ENCODE results near the gene BRIP1.
"Not testable (repeated sequence)": the region's sequence is repeated elsewhere in the genome, so short reads cannot be mapped to it uniquely, and the experiment has no call there.

BRIP1 gene

GRCh38 chr17:61668486-61668885 lies 194.8 kb downstream of the BRIP1 start:
- no peak for DNase-seq

- not testable (repeated sequence) for DNase-seq
These were observed 196.8 kb downstream of the BRIP1 start for GRCh38 chr17:61666406-61667088.

GRCh38 chr17:61663310-61663709 lies 200.0 kb downstream of the BRIP1 start:
- no peak for DNase-seq

GRCh38 chr17:61662741-61663140 lies 200.6 kb downstream of the BRIP1 start:
- DNase-seq: no peak

- DNase-seq: no peak
These were observed 201.1 kb downstream of the BRIP1 start for GRCh38 chr17:61662186-61662585.

GRCh38 chr17:61660746-61661485 lies 202.4 kb downstream of the BRIP1 start:
- no peak for DNase-seq

- DNase-seq: no peak
These were observed 203.9 kb downstream of the BRIP1 start for GRCh38 chr17:61659437-61659836.

- DNase-seq: no peak
These were observed 205.1 kb downstream of the BRIP1 start for GRCh38 chr17:61658183-61658582.

GRCh38 chr17:61657338-61657737 lies 206.0 kb downstream of the BRIP1 start:
- no peak for DNase-seq

GRCh38 chr17:61656721-61657217 lies 206.6 kb downstream of the BRIP1 start:
- DNase-seq: no peak

- no peak for DNase-seq
These were observed 212.6 kb downstream of the BRIP1 start for GRCh38 chr17:61650749-61651148.

- no peak for DNase-seq
These were observed 214.7 kb downstream of the BRIP1 start for GRCh38 chr17:61648587-61648986.

- no peak for DNase-seq
These were observed 216.3 kb downstream of the BRIP1 start for GRCh38 chr17:61647047-61647446.

- no peak for DNase-seq
These were observed 216.8 kb downstream of the BRIP1 start for GRCh38 chr17:61646482-61646881.

- DNase-seq: no peak
These were observed 217.4 kb downstream of the BRIP1 start for GRCh38 chr17:61645920-61646319.

- DNase-seq: no peak
These were observed 218.2 kb downstream of the BRIP1 start for GRCh38 chr17:61644800-61645774.

GRCh38 chr17:61642768-61643167 lies 220.6 kb downstream of the BRIP1 start:
- DNase-seq: no peak

- no peak for DNase-seq
These were observed 221.6 kb downstream of the BRIP1 start for GRCh38 chr17:61641715-61642114.

- no peak for DNase-seq
These were observed 222.2 kb downstream of the BRIP1 start for GRCh38 chr17:61641084-61641483.

GRCh38 chr17:61639818-61640217 lies 223.5 kb downstream of the BRIP1 start:
- DNase-seq: no peak

- no peak for DNase-seq
These were observed 225.2 kb downstream of the BRIP1 start for GRCh38 chr17:61638087-61638486.
